MM.1S (cell line): ENCODE results near the gene MORN4.

Experiments used
- DNase-seq: peaks from one replicate; pipeline ENCODE4 v3.0.0-alpha.2; 2015
- H2AFZ ChIP-seq: fragments of 300-600 bp; sonication (generic); 2 replicates; pipeline ENCODE4 v1.6.0; 2016; ENCODE audit warnings: antibody characterized with exemption, low read length
- H3F3A ChIP-seq: fragments of 300-600 bp; sonication (generic); 2 replicates; pipeline ENCODE4 v1.6.1; 2016; ENCODE audit warnings: mild to moderate bottlenecking, antibody characterized with exemption, low read length, moderate library complexity, mixed read lengths; ENCODE audit not compliant: insufficient read depth
- H3K27ac ChIP-seq: fragments of 300-600 bp; sonication (generic); 2 replicates; pipeline ENCODE4 v1.5.1; 2016; ENCODE audit warnings: mild to moderate bottlenecking, low read length
- H3K27me3 ChIP-seq: fragments of 300-600 bp; sonication (generic); replicated peaks from 2 replicates; pipeline ENCODE4 v1.6.0; 2016; ENCODE audit warnings: low read length; ENCODE audit not compliant: insufficient read depth
- H3K36me3 ChIP-seq: fragments of 300-600 bp; sonication (generic); replicated peaks from 2 replicates; pipeline ENCODE4 v1.6.1; 2016; ENCODE audit warnings: mild to moderate bottlenecking, low read length, mixed read lengths; ENCODE audit not compliant: insufficient read depth
- H3K4me1 ChIP-seq: fragments of 300-600 bp; sonication (generic); 2 replicates; pipeline ENCODE4 v1.6.1; 2016; ENCODE audit warnings: low read length, mixed read lengths
- H3K4me2 ChIP-seq: fragments of 300-600 bp; sonication (generic); 2 replicates; pipeline ENCODE4 v1.6.0; 2016; ENCODE audit warnings: low read depth, low read length
- H3K4me3 ChIP-seq: fragments of 300-600 bp; sonication (generic); 2 replicates; pipeline ENCODE4 v1.5.1; 2016; ENCODE audit warnings: low read length, mixed read lengths
- H3K79me2 ChIP-seq: fragments of 300-600 bp; sonication (generic); 2 replicates; pipeline ENCODE4 v1.6.1; 2016; ENCODE audit warnings: mixed run types, low read length, mixed read lengths
- H3K9ac ChIP-seq: fragments of 300-600 bp; sonication (generic); 2 replicates; pipeline ENCODE4 v1.6.1; 2016; ENCODE audit warnings: low read length, mixed read lengths
- H3K9me2 ChIP-seq: fragments of 300-600 bp; sonication (generic); replicated peaks from 2 replicates; pipeline ENCODE4 v1.6.1; 2016; ENCODE audit warnings: mild to moderate bottlenecking, low read length, mixed read lengths; ENCODE audit not compliant: insufficient read depth
- H3K9me3 ChIP-seq: fragments of 300-600 bp; sonication (generic); replicated peaks from 2 replicates; pipeline ENCODE4 v1.6.1; 2016; ENCODE audit warnings: mild to moderate bottlenecking, low read length, mixed read lengths; ENCODE audit not compliant: insufficient read depth
- H4K20me1 ChIP-seq: fragments of 300-600 bp; sonication (generic); 2 replicates; pipeline ENCODE4 v1.6.1; 2016; ENCODE audit warnings: mild to moderate bottlenecking, low read length, moderate library complexity, mixed read lengths; ENCODE audit not compliant: insufficient read depth
- CTCF ChIP-seq: fragments of 300-600 bp; sonication (generic); IDR thresholded peaks from 2 replicates; pipeline ENCODE4 v1.5.1; 2016; ENCODE audit warnings: antibody characterized with exemption, low read length, mixed read lengths
- EZH2 ChIP-seq: fragments of 300-600 bp; sonication (generic); optimal IDR thresholded peaks from 2 replicates; pipeline ENCODE3; 2017; ENCODE audit warnings: low read depth, mild to moderate bottlenecking, antibody characterized with exemption, low read length, mixed read lengths
- EZH2phosphoT487 ChIP-seq: fragments of 300-600 bp; sonication (generic); IDR thresholded peaks from 2 replicates; pipeline ENCODE4 v1.6.1; 2018; ENCODE audit warnings: antibody characterized with exemption, low read length

The MORN4 gene

GRCh38 chr10:97570146-97570788 is 63.0 kb downstream of the MORN4 start:
- Histone ChIP-seq H3F3A (no peaks in the 10 kb centered on the region), H3K79me2 (no peaks in the 10 kb centered on the region), H3K9me2 (no peaks in the 10 kb centered on the region), H3K4me3 (no peak overlapping the region), H3K9ac (no peak overlapping the region), H3K36me3 (no peaks in the 10 kb centered on the region), H3K4me1 (no peaks in the 10 kb centered on the region), H3K27me3 (no peaks in the 10 kb centered on the region), H3K4me2 (no peak overlapping the region), H2AFZ (no peak overlapping the region), H3K27ac (no peak overlapping the region), H4K20me1 (no peaks in the 10 kb centered on the region), H3K9me3 (no peaks in the 10 kb centered on the region)
- DNase-seq, result no peak
- no peak for TF ChIP-seq EZH2phosphoT487
- TF ChIP-seq EZH2, result no peak
- TF ChIP-seq CTCF, result no peak

- Histone ChIP-seq H3K36me3 (no peaks in the 10 kb centered on the region), H3K4me1 (no peaks in the 10 kb centered on the region), H3K27me3 (no peaks in the 10 kb centered on the region), H3K4me2 (no peak overlapping the region), H4K20me1 (no peaks in the 10 kb centered on the region), H2AFZ (no peak overlapping the region), H3K79me2 (no peaks in the 10 kb centered on the region), H3K27ac (no peak overlapping the region), H3K4me3 (no peak overlapping the region), H3F3A (no peaks in the 10 kb centered on the region), H3K9ac (no peak overlapping the region), H3K9me2 (no peaks in the 10 kb centered on the region), H3K9me3 (no peaks in the 10 kb centered on the region)
- DNase-seq, result no peak
- TF ChIP-seq EZH2phosphoT487 (no peak), EZH2 (no peak), CTCF (no peak)
These were observed 65.4 kb downstream of the MORN4 start for GRCh38 chr10:97567891-97568290.

GRCh38 chr10:97566336-97566996 is 66.8 kb downstream of the MORN4 start:
- Histone ChIP-seq H3K27me3 (no peaks in the 10 kb centered on the region), H3K4me2 (no peak overlapping the region), H3K4me1 (no peaks in the 10 kb centered on the region), H3K4me3 (no peak overlapping the region), H3K9me2 (no peaks in the 10 kb centered on the region), H3K9ac (no peak overlapping the region), H3K9me3 (no peaks in the 10 kb centered on the region), H3K36me3 (no peaks in the 10 kb centered on the region), H3K79me2 (no peaks in the 10 kb centered on the region), H4K20me1 (no peaks in the 10 kb centered on the region), H2AFZ (no peak overlapping the region), H3K27ac (no peak overlapping the region), H3F3A (no peaks in the 10 kb centered on the region)
- TF ChIP-seq EZH2 (no peak), CTCF (no peak), EZH2phosphoT487 (no peak)
- DNase-seq, result no peak
